BJ (cell line): Measurements from ENCODE around the gene ABCB6. TPM values are rescaled to one million over a fixed set of nuclear protein-coding genes. Genes with fewer than 3 reads are reported as not detected.
"Not testable (repeated sequence)": the region's sequence is repeated elsewhere in the genome, so short reads cannot be mapped to it uniquely, and the experiment has no call there.

ENCODE experiments used
- CTCF ChIA-PET: fragments of 350-600 bp; formaldehyde crosslinking; extraction: SDS; loops from one replicate; lab custom pipeline; 2021; ENCODE audit warnings: antibody characterized with exemption, inconsistent platforms; lab: Yijun Ruan, JAX
- POLR2A ChIA-PET: fragments of 300-600 bp; sonication (Branson Sonifier 250); formaldehyde crosslinking; extraction: SDS; loops from one replicate; lab custom pipeline; 2021; ENCODE audit warnings: antibody characterized with exemption; lab: Charles Lee
- DNase-seq: peaks from one replicate; pipeline ENCODE4 v3.0.0-alpha.2; 2011; ENCODE audit warnings: low read depth
- H3K27me3 ChIP-seq: 2 replicates; pipeline ENCODE4 v1.6.0; 2011; ENCODE audit warnings: low read length; ENCODE audit not compliant: control insufficient read depth, insufficient read depth
- H3K36me3 ChIP-seq: 2 replicates; pipeline ENCODE4 v1.5.1; 2011; ENCODE audit warnings: low read length; ENCODE audit not compliant: control insufficient read depth, insufficient read depth
- H3K4me3 ChIP-seq: 2 replicates; pipeline ENCODE4 v1.5.1; 2011; ENCODE audit warnings: low read depth, mild to moderate bottlenecking, control low read depth, low read length
- polyA plus RNA-seq: library from polyadenylated mRNA; depleted of rRNA; stranded (reverse); fragments of >200 nt; gene quantifications from 2 replicates; pipeline ENCODE4 v1.2.3, GENCODE V29; 2011
- TF ChIP-seq, protein P1 (sequence below): IDR thresholded peaks from 2 replicates; pipeline ENCODE4 v1.5.1; 2011; ENCODE audit warnings: low read depth, mild to moderate bottlenecking, control low read depth, inconsistent platforms, low read length, moderate library complexity; ENCODE audit not compliant: insufficient read depth

Gene ABCB6
- polyA plus RNA-seq, 1 experiment, result 33.4 TPM

DNA sequence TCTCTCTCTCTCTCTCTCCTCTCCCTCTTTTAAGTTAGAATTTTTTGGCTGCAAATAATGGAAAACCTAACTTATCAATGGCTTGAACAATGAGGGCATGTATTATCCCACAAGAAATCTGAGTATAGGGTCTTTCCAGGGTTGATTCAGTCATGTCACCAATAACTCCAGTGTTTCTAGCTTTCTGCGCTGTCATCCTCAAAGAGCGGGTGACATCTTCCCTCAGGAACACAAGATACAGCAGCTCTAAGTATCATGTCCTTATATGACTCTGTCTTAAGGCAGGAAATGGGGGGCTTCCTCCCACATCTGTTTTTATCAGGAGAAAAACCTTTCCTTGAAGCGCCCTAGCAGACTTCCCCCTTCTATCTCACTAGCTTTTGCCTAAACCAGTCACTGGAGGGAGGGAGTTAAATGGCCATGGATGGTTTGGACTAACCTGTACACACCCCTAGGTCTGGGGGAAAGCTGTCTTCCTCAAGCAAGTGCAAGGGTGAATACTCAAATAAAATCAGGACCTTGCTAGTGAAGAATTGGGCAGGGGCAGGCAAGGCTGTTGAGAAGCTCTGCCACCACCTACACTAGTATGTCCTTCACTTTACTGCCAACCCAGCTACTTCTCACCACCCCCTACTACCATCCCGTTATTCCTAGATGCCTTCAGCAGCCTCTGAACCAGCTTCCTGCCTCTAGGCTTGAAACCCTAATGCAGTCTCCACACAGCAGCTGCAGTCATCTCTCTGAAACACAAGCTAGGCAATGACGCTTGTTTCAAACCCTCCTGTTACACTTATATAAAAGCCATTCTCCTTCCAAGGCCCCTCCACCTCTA, 42.5 kb upstream of the ABCB6 start:
- Histone ChIP-seq H3K36me3 (no peaks in the 10 kb centered on the region), H3K4me3 (no peak overlapping the region), H3K27me3 (peaks cover 9% of the 10 kb centered on the region)
- TF ChIP-seq, protein P1, sequence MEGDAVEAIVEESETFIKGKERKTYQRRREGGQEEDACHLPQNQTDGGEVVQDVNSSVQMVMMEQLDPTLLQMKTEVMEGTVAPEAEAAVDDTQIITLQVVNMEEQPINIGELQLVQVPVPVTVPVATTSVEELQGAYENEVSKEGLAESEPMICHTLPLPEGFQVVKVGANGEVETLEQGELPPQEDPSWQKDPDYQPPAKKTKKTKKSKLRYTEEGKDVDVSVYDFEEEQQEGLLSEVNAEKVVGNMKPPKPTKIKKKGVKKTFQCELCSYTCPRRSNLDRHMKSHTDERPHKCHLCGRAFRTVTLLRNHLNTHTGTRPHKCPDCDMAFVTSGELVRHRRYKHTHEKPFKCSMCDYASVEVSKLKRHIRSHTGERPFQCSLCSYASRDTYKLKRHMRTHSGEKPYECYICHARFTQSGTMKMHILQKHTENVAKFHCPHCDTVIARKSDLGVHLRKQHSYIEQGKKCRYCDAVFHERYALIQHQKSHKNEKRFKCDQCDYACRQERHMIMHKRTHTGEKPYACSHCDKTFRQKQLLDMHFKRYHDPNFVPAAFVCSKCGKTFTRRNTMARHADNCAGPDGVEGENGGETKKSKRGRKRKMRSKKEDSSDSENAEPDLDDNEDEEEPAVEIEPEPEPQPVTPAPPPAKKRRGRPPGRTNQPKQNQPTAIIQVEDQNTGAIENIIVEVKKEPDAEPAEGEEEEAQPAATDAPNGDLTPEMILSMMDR, result no peak
- no peak for DNase-seq
- CTCF ChIA-PET, result interaction anchor here (1.1 to 3.9 kb wide), 4 partner anchors 9 to 34 kb away, joined by 3 to 33 read pairs (median 6); partner anchors contain the start of gene DNAJB2
- POLR2A ChIA-PET, result no interaction called here

DNA sequence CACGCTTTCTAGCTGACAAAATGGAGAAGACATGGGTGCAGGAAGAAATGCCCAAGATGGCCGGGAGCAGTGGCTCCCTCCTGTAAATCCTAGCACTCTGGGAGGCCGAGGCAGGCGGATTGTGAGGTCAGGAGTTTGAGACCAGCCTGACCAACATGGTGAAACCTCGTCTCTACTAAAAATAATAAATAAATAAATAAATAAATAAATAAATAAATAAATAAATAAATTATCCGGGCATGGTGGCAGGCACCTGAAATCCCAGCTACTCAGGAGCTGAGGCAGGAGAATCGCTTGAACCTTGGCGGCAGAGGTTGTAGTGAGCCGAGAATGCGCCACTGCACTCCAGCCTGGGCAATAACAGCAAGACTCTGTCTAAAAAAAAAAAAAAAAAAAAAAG, 40.2 kb upstream of the ABCB6 start:
- DNase-seq, POLR2A ChIA-PET, H3K4me3 ChIP-seq, H3K36me3 ChIP-seq: not testable (repeated sequence)
- H3K27me3 ChIP-seq, result peaks cover 12% of the 10 kb centered on the region
- CTCF ChIA-PET, result interaction anchor here (0.8 to 3.6 kb wide), 3 partner anchors 9 to 36 kb away, joined by 3 to 16 read pairs (median 4); no protein-coding TSS in a partner anchor

DNA sequence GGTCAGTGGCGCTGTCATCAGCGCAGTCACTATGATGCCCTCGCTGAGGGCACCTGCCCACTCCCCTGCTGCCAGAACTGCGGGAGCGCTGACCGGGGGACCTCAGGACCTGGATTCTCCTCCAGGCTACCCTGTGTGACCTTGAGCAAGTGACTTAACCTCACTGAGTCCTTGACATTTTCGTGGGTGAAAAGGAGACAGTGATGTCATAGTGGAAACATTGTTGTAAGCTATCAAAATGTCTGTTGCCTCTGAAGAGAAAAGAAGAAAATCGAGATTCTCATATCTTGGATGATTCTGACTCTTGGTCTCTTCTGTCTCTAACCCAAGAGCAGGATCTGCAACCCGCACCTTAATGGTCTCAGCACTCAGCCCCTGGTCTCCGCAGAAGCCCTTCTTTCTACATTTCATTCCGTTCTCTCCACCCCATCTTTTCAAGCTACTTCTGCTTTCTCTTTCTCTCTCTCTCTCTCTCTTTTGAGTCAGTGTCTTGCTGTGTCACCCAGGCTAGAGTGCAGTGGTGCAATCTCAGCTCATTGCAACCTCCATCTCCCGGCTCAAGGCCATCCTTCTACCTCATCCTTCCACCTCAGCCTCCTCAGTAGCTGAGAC, 35.9 kb upstream of the ABCB6 start:
- Histone ChIP-seq H3K4me3 (peak overlapping the region; percentile 52), H3K36me3 (no peaks in the 10 kb centered on the region), H3K27me3 (peaks cover 6% of the 10 kb centered on the region)
- CTCF ChIA-PET, result interaction anchor here (1.3 to 9.5 kb wide), 3 partner anchors 23 to 83 kb away, joined by 3 to 61 read pairs (median 24); partner anchors contain the start of gene DNAJB2
- POLR2A ChIA-PET, result no interaction called here
- TF ChIP-seq, protein P1, result 0 out of 2 replicates have a peak, but pooled peaks have one; percentile 1
- DNase-seq, result no peak

DNA sequence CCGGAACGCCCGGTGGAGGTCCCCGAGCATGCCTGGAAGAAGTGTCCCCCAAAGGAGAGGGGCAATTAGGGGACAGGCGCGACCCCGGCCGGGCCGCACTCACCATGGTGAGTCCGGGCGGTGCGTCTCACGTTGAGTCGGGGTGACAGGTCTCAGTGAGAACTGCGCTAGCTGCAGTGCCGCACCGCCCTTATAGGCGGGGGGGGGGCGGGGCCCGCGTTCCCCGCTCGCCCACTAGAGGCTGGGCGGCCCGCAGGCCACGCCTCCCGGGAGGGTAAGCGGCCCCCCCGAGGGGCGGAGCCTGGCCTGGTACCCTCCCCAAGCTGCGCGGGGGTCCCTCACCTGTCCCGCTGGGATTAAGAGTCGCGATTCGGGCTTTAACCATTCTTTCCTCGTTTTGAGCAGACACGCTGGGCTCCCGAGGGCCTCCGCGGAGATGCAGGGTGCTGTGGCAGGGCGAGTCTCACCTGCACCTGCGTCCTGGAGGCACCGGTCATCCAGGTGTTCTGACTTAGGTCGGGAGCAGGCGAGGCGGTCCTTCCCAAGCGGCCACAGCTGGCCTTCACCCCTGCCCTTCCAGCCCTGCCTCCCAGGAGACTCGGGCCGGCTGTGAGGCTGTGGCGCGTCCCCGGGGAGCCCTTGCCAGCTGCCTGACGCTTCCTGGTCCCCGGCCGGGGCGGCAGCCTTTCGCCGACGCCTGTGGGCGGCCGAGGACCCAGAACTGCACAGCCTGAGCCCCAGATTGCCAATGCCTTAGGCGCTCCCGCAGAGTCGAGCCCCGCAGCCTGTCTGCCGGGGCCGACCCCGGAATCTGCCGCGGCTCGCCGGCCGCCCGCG, 35.2 kb upstream of the ABCB6 start, which contains the start of gene TUBA4A:
Gene TUBA4A, minus strand, starts transcription at position 166 of the 837 bp plus-strand sequence. Its CDS starts 60 bp downstream, at position 106.
- H3K36me3 ChIP-seq, result no peaks in the 10 kb centered on the region
- POLR2A ChIA-PET, result interaction anchor here (0.6 kb wide), 1 partner anchor 164 kb away, joined by 4 read pairs; the partner anchor contains the start of gene DES
- DNase-seq, result no peak
- H3K4me3 ChIP-seq, result peak within 1 kb of the TSS; percentile 52
- TF ChIP-seq, protein P1, result peak; percentile 4; the same call in 1 of the 2 replicates
- CTCF ChIA-PET, result interaction anchor here (0.9 to 9.5 kb wide), 5 partner anchors 9 to 83 kb away, joined by 3 to 61 read pairs (median 4); partner anchors contain the start of gene DNAJB2
- H3K27me3 ChIP-seq, result peaks cover 5% of the 10 kb centered on the region
